ENCODE data around the gene TM2D3. TPM values are rescaled to one million over a fixed set of nuclear protein-coding genes. Genes with fewer than 3 reads are reported as not detected.

Gene TM2D3
- total and polyA plus RNA-seq, 2 of the 8 experiments (the other 6 are each of a cell fraction or from before 2014, with no cell fraction given), result 26.4 to 28.0 TPM

GRCh38 chr15:101614761-101615160 lies 37.4 kb downstream of the TM2D3 start:
- no peaks in the 10 kb centered on the region for H3K36me3 ChIP-seq (ENCODE audit: control insufficient read depth in 2 of 4, insufficient read depth in 4 of 4, low read length in 3 of 4)
- no peak overlapping the region for H2BK20ac ChIP-seq (ENCODE audit: low read length)
- H4K20me1 ChIP-seq (replicated peaks in 1 of 2; ENCODE audit: control insufficient read depth in 1 of 2, insufficient read depth in 2 of 2, low read length in 2 of 2), result no peaks in the 10 kb centered on the region
- peak overlapping the region; percentile 46; the same call in 1 of the 2 replicates for H2BK15ac ChIP-seq (ENCODE audit: low read length)
- WGBS, 2 experiments (ENCODE audit: extremely low coverage in 1 of 2, insufficient coverage in 1 of 2, insufficient read length in 1 of 2, insufficient replicate concordance in 2 of 2, low coverage in 1 of 2, low lambda C conversion rate in 2 of 2, missing lambda C conversion rate in 1 of 2), result 93% methylated on average over 11 of the region's 11 CpGs; no CpG with 5 or more reads in 1 of the 2 experiments
- H2BK5ac ChIP-seq (ENCODE audit: low read depth, low read length), result no peak overlapping the region
- H3K4me1 ChIP-seq (replicated peaks in 1 of 4; ENCODE audit: control insufficient read depth in 3 of 4, insufficient read depth in 4 of 4, low read length in 3 of 4), result peaks cover 5 to 16% (median 11%) of the 10 kb centered on the region in 4 experiments
- peaks cover 0 to 2% (median 0%) of the 10 kb centered on the region in 4 experiments; a peak in 3 of 7 replicates for H3K27me3 ChIP-seq (replicated peaks in 1 of 4; ENCODE audit: control insufficient read depth in 3 of 4, extremely low read depth in 1 of 4, insufficient read depth in 3 of 4, low read length in 3 of 4)
- POLR2A ChIA-PET (ENCODE audit: partially characterized antibody), result interaction anchor here (1.8 kb wide), 1 partner anchor 321 kb away, joined by 4 read pairs; no protein-coding TSS in a partner anchor
- H3K23ac ChIP-seq (ENCODE audit: insufficient read length), result no peak overlapping the region
- no peak overlapping the region for H4K91ac ChIP-seq (replicated peaks; ENCODE audit: insufficient read length, low read length)
- FAIRE-seq (no peak), DNase-seq (ENCODE audit: low read depth in 1 of 2, low spot score in 2 of 2) (no peak)
- H3K27ac ChIP-seq (ENCODE audit: low read depth, low read length), result no peak overlapping the region
- H4K5ac ChIP-seq (ENCODE audit: insufficient read length, low read depth, low read length), result no peak overlapping the region
- H3K9me3 ChIP-seq (ENCODE audit: insufficient read depth in 2 of 2, low read depth in 1 of 2, low read length in 1 of 2), result no peaks in the 10 kb centered on the region
- H3K23me2 ChIP-seq (ENCODE audit: low read depth, low read length), result no peaks in the 10 kb centered on the region
- no peak overlapping the region for H3K4me2 ChIP-seq (ENCODE audit: insufficient read depth in 1 of 2, low read depth in 2 of 2, low read length in 2 of 2)
- H3K79me1 ChIP-seq (ENCODE audit: low read depth, low read length), result no peaks in the 10 kb centered on the region
- H3K18ac ChIP-seq (ENCODE audit: extremely low read depth, low read length), result no peak overlapping the region
- H2AFZ ChIP-seq (ENCODE audit: low read length), result no peak overlapping the region
- no peak overlapping the region for H3K4me3 ChIP-seq (ENCODE audit: extremely low read depth in 1 of 4, insufficient read depth in 2 of 4, low read depth in 3 of 4, low read length in 4 of 4)
- no peak overlapping the region for H3K56ac ChIP-seq (replicated peaks; ENCODE audit: insufficient read length, low read depth, low read length)
- H2BK12ac ChIP-seq (ENCODE audit: low read depth, low read length), result no peak overlapping the region
- CTCF ChIA-PET (ENCODE audit: partially characterized antibody), result interaction anchor here (0.6 to 6.5 kb wide), 9 partner anchors 9 to 1042 kb away, joined by 3 to 70 read pairs (median 3); no protein-coding TSS in a partner anchor
- no peak overlapping the region for H2BK120ac ChIP-seq (replicated peaks; ENCODE audit: low read depth, low read length)
- no peak overlapping the region; a peak in 1 of 7 replicates for H3K9ac ChIP-seq (replicated peaks in 1 of 4; ENCODE audit: extremely low read depth in 1 of 4, low read depth in 3 of 4, low read length in 3 of 4)
- TF ChIP-seq SUZ12 (IDR thresholded peaks at IDR 0.05; ENCODE audit: low read length), result no peak
- H3K79me2 ChIP-seq (ENCODE audit: control insufficient read depth in 1 of 2, insufficient read depth in 2 of 2, low read length in 2 of 2), result no peaks in the 10 kb centered on the region
- H3K4ac ChIP-seq (replicated peaks; ENCODE audit: insufficient read length, low read depth, low read length), result no peak overlapping the region
- H3K14ac ChIP-seq (ENCODE audit: insufficient read length), result no peak overlapping the region
- H2AK5ac ChIP-seq (ENCODE audit: low read depth, low read length), result no peak overlapping the region
- H4K8ac ChIP-seq (ENCODE audit: extremely low read depth, insufficient read depth, low read length), result no peak overlapping the region
